Epithelial cell of esophagus (primary cell): ENCODE data around the gene THSD4.

ENCODE experiments used
- DNase-seq: peaks from one replicate; pipeline ENCODE4 v3.0.0; 2010; ENCODE audit warnings: low read depth
- H3K4me3 ChIP-seq: 2 replicates; pipeline ENCODE4 v1.5.1; 2011; ENCODE audit warnings: mild to moderate bottlenecking, low read length, control low read depth
- CTCF ChIP-seq: IDR thresholded peaks from 2 replicates; pipeline ENCODE4 v1.5.1; 2011; ENCODE audit warnings: low read depth, mild to moderate bottlenecking, low read length, control low read depth, inconsistent platforms; ENCODE audit not compliant: insufficient read depth; ENCODE audit errors: missing control alignments

The THSD4 gene

GRCh38 chr15:71585159-71585558, 469.9 kb downstream of the THSD4 start:
- DNase-seq = no peak
- no peak for TF ChIP-seq CTCF
- no peak overlapping the region for H3K4me3 ChIP-seq

- TF ChIP-seq CTCF = no peak
- H3K4me3 ChIP-seq = no peak overlapping the region
- no peak for DNase-seq
Measured at GRCh38 chr15:71586463-71586862, 471.2 kb downstream of the THSD4 start.

- no peak for TF ChIP-seq CTCF
- peak; percentile 69 for DNase-seq
- H3K4me3 ChIP-seq = no peak overlapping the region
Measured at GRCh38 chr15:71588746-71589145, 473.5 kb downstream of the THSD4 start.

GRCh38 chr15:71591057-71591456, 475.8 kb downstream of the THSD4 start:
- DNase-seq = no peak
- peak; percentile 35 for TF ChIP-seq CTCF
- H3K4me3 ChIP-seq = no peak overlapping the region

GRCh38 chr15:71592203-71592602, 476.9 kb downstream of the THSD4 start:
- DNase-seq = no peak
- no peak for TF ChIP-seq CTCF
- H3K4me3 ChIP-seq = no peak overlapping the region

GRCh38 chr15:71595846-71596553, 480.7 kb downstream of the THSD4 start:
- no peak overlapping the region for H3K4me3 ChIP-seq
- DNase-seq = no peak
- TF ChIP-seq CTCF = no peak

- no peak for TF ChIP-seq CTCF
- DNase-seq = peak; percentile 15
- H3K4me3 ChIP-seq = no peak overlapping the region
Measured at GRCh38 chr15:71596672-71597071, 481.4 kb downstream of the THSD4 start.
